Liver (tissue), 3 donors: ENCODE data around the gene PNPLA1.

Experiments
- CTCF ChIP-seq: fragments of 150-350 bp; IDR thresholded peaks from 2 replicates; pipeline ENCODE4 v1.5.1; 2017; ENCODE audit warnings: improper control_type of control experiment, low read depth, low read length; ENCODE audit not compliant: missing input control
- EGR1 ChIP-seq, 2 donors: IDR thresholded peaks; 2 replicates each; pipeline ENCODE4 v1.6.1; 2016 to 2018; ENCODE audit warnings: antibody characterized with exemption in 2 of 2, low read depth in 2 of 2
- HNF4A ChIP-seq, 2 donors: conservative IDR thresholded peaks; 2 replicates each; pipeline ENCODE4 v1.6.1; 2016; ENCODE audit warnings: antibody characterized with exemption in 2 of 2, mild to moderate bottlenecking in 2 of 2
- HNF4G ChIP-seq: IDR thresholded peaks from 2 replicates; pipeline ENCODE4 v1.6.1; 2016; ENCODE audit warnings: antibody characterized with exemption
- JUND ChIP-seq, 2 donors: IDR thresholded peaks; 2 replicates each; pipeline ENCODE4 v1.6.1; 2016; ENCODE audit warnings: antibody characterized with exemption in 2 of 2
- MAX ChIP-seq: IDR thresholded peaks from 2 replicates; pipeline ENCODE4 v1.6.1; 2016; ENCODE audit warnings: antibody characterized with exemption
- RAD21 ChIP-seq, 2 donors: IDR thresholded peaks; 2 replicates each; pipeline ENCODE4 v1.6.1; 2016; ENCODE audit warnings: antibody characterized with exemption in 2 of 2, mild to moderate bottlenecking in 2 of 2
- REST ChIP-seq: IDR thresholded peaks from 2 replicates; pipeline ENCODE4 v1.6.1; 2016; ENCODE audit warnings: antibody characterized with exemption, mild to moderate bottlenecking
- SP1 ChIP-seq: IDR thresholded peaks from 2 replicates; pipeline ENCODE4 v1.6.1; 2018; ENCODE audit warnings: antibody characterized with exemption, mild to moderate bottlenecking
- TAF1 ChIP-seq: conservative IDR thresholded peaks from 2 replicates; pipeline ENCODE4 v1.6.1; 2016; ENCODE audit warnings: antibody characterized with exemption, mild to moderate bottlenecking
- YY1 ChIP-seq: IDR thresholded peaks from 2 replicates; pipeline ENCODE4 v1.6.1; 2016; ENCODE audit warnings: antibody characterized with exemption, mild to moderate bottlenecking
- donor health status: healthy.
- donor health status: healthy.

GRCh38 chr6:36320475-36320874 is 50.6 kb downstream of the PNPLA1 start:
- no peak for TF ChIP-seq CTCF
- TF ChIP-seq HNF4A (conservative IDR thresholded peaks at IDR 0.05): no peak
- no peak for TF ChIP-seq REST
- no peak for TF ChIP-seq SP1
- no peak for TF ChIP-seq MAX
- TF ChIP-seq RAD21 (IDR thresholded peaks at IDR 0.05): no peak
- TF ChIP-seq JUND (IDR thresholded peaks at IDR 0.05): no peak
- TF ChIP-seq TAF1: no peak
- no peak for TF ChIP-seq EGR1 (IDR thresholded peaks at IDR 0.05; ENCODE audit: low read depth in 2 of 2)
- no peak for TF ChIP-seq YY1
- no peak for TF ChIP-seq HNF4G
